IMR-90 (cell line): ENCODE measurements around the gene PCDHA8. TPM values are rescaled to one million over a fixed set of nuclear protein-coding genes. Genes with fewer than 3 reads are reported as not detected.

Experiments used
- ATAC-seq: fragments of 200-7000 bp; cut with Tn5 transposase; 2 replicates; pipeline ENCODE4 v1.9.1; 2020; ENCODE audit warnings: low read depth, mild to moderate bottlenecking, moderate library complexity
- BruUV-seq: library from RNA; stranded (reverse); fragments of 400-500 nt; replicated peaks from 2 replicates; lab custom pipeline; 2021; lab: Mats Ljungman, UMichigan
- CTCF ChIA-PET: fragments of 300-600 bp; formaldehyde crosslinking; extraction: SDS; loops from one replicate; lab custom pipeline; 2021; ENCODE audit warnings: antibody characterized with exemption; lab: Yijun Ruan, JAX
- POLR2A ChIA-PET: fragments of 300-600 bp; sonication (Branson Sonifier 250); formaldehyde crosslinking; loops from one replicate; lab custom pipeline; 2022; ENCODE audit warnings: antibody characterized with exemption; ENCODE audit not compliant: unreplicated experiment; lab: Charles Lee
- DNase-seq: peaks from one replicate; pipeline ENCODE4 v3.0.0; 2013
- H2AFZ ChIP-seq: replicated peaks from 2 replicates; pipeline ENCODE3; 2013; ENCODE audit warnings: low read length, mild to moderate bottlenecking; ENCODE audit not compliant: poor library complexity
- H2AK5ac ChIP-seq: 2 replicates; pipeline ENCODE4 v1.6.1; 2013; ENCODE audit warnings: low read depth, low read length, inconsistent platforms
- H2AK9ac ChIP-seq: replicated peaks from 2 replicates; pipeline ENCODE3; 2013; ENCODE audit warnings: mild to moderate bottlenecking, low read depth, low read length, moderate library complexity; ENCODE audit not compliant: poor library complexity
- H2BK120ac ChIP-seq: 2 replicates; pipeline ENCODE4 v1.6.1; 2013; ENCODE audit warnings: low read depth, low read length, inconsistent platforms
- H2BK15ac ChIP-seq: 3 replicates; pipeline ENCODE4 v1.6.1; 2013; ENCODE audit warnings: low read depth, low read length, inconsistent platforms
- H2BK20ac ChIP-seq: 2 replicates; pipeline ENCODE4 v1.6.1; 2013; ENCODE audit warnings: low read depth, mild to moderate bottlenecking, inconsistent platforms, low read length, moderate library complexity
- H2BK5ac ChIP-seq: 2 replicates; pipeline ENCODE4 v1.6.1; 2013; ENCODE audit warnings: mild to moderate bottlenecking, low read depth, low read length, inconsistent platforms; ENCODE audit not compliant: poor library complexity, severe bottlenecking
- H3K14ac ChIP-seq: replicated peaks from 2 replicates; pipeline ENCODE4 v1.6.1; 2013; ENCODE audit warnings: low read depth, low read length, inconsistent platforms
- H3K18ac ChIP-seq: 2 replicates; pipeline ENCODE4 v1.6.1; 2013; ENCODE audit warnings: low read depth, low read length, control low read depth
- H3K23ac ChIP-seq: 2 replicates; pipeline ENCODE4 v1.6.1; 2013; ENCODE audit warnings: low read depth, low read length, inconsistent platforms
- H3K27ac ChIP-seq: 2 replicates; pipeline ENCODE4 v1.5.1; 2013; ENCODE audit warnings: mild to moderate bottlenecking, control low read depth, low read length; ENCODE audit not compliant: insufficient read depth
- H3K27me3 ChIP-seq: 2 replicates; pipeline ENCODE4 v1.6.1; 2013; ENCODE audit warnings: low read length; ENCODE audit not compliant: control insufficient read depth, insufficient read depth
- H3K36me3 ChIP-seq: 2 replicates; pipeline ENCODE4 v1.6.1; 2013; ENCODE audit warnings: low read length, mixed read lengths; ENCODE audit not compliant: control insufficient read depth, insufficient read depth
- H3K4ac ChIP-seq: 2 replicates; pipeline ENCODE4 v1.6.1; 2013; ENCODE audit warnings: low read depth, low read length, inconsistent platforms
- H3K4me1 ChIP-seq: 2 replicates; pipeline ENCODE4 v1.6.1; 2013; ENCODE audit warnings: low read length, mixed read lengths; ENCODE audit not compliant: control insufficient read depth, insufficient read depth
- H3K4me2 ChIP-seq: 2 replicates; pipeline ENCODE4 v1.6.1; 2013; ENCODE audit warnings: low read depth, mild to moderate bottlenecking, control low read depth, low read length, moderate library complexity
- H3K4me3 ChIP-seq: 2 replicates; pipeline ENCODE4 v1.5.1; 2013; ENCODE audit warnings: low read depth, mild to moderate bottlenecking, control low read depth, low read length, moderate library complexity; ENCODE audit not compliant: insufficient read depth
- H3K56ac ChIP-seq: 2 replicates; pipeline ENCODE4 v1.6.1; 2013; ENCODE audit warnings: low read length, inconsistent platforms; ENCODE audit not compliant: insufficient read depth; ENCODE audit errors: extremely low read depth
- H3K79me1 ChIP-seq, 2 experiments: 2 replicates each; pipeline ENCODE4 v1.6.1; 2013; ENCODE audit warnings: low read length in 2 of 2, inconsistent platforms in 1 of 2, low read depth in 1 of 2
- H3K9ac ChIP-seq: 2 replicates; pipeline ENCODE4 v1.6.1; 2013; ENCODE audit warnings: low read depth, low read length, control low read depth
- H3K9me1 ChIP-seq: 2 replicates; pipeline ENCODE4 v1.6.1; 2013; ENCODE audit warnings: low read length, inconsistent platforms; ENCODE audit not compliant: insufficient read depth
- H3K9me3 ChIP-seq: 2 replicates; pipeline ENCODE4 v1.6.1; 2013; ENCODE audit warnings: low read length; ENCODE audit not compliant: control insufficient read depth, insufficient read depth
- H4K20me1 ChIP-seq: 2 replicates; pipeline ENCODE4 v1.6.1; 2013; ENCODE audit warnings: low read length, inconsistent platforms; ENCODE audit not compliant: insufficient read depth
- H4K5ac ChIP-seq: 2 replicates; pipeline ENCODE4 v1.6.1; 2013; ENCODE audit warnings: mild to moderate bottlenecking, low read depth, low read length, control low read depth
- H4K8ac ChIP-seq, 2 experiments: 2 replicates each; pipeline ENCODE4 v1.6.1; 2013; ENCODE audit warnings: low read depth in 2 of 2, low read length in 2 of 2, control low read depth in 1 of 2, inconsistent platforms in 1 of 2
- H4K91ac ChIP-seq: 2 replicates; pipeline ENCODE4 v1.6.1; 2013; ENCODE audit warnings: low read depth, low read length, inconsistent platforms; ENCODE audit not compliant: insufficient read depth
- BHLHE40 ChIP-seq: fragments of 150-350 bp; IDR thresholded peaks from 2 replicates; pipeline ENCODE4 v1.6.1; 2016; ENCODE audit warnings: mild to moderate bottlenecking, low read depth, low read length
- CEBPB ChIP-seq: IDR thresholded peaks from 2 replicates; pipeline ENCODE4 v1.6.1; 2012; ENCODE audit warnings: low read depth, low read length, improper control_type of control experiment
- CHD1 ChIP-seq: IDR thresholded peaks from 2 replicates; pipeline ENCODE4 v1.6.1; 2012; ENCODE audit warnings: low read depth, low read length, improper control_type of control experiment
- CTCF ChIP-seq: conservative IDR thresholded peaks from 2 replicates; pipeline ENCODE4 v1.5.1; 2012; ENCODE audit warnings: mild to moderate bottlenecking, low read depth, low read length, improper control_type of control experiment
- ELK1 ChIP-seq: fragments of 150-350 bp; IDR thresholded peaks from 2 replicates; pipeline ENCODE4 v1.6.1; 2016; ENCODE audit warnings: low read depth, mild to moderate bottlenecking, low read length, moderate library complexity, borderline replicate concordance
- FOS ChIP-seq: fragments of 150-350 bp; IDR thresholded peaks from 2 replicates; pipeline ENCODE4 v1.6.1; 2016; ENCODE audit warnings: low read depth, low read length
- MAFK ChIP-seq: IDR thresholded peaks from 2 replicates; pipeline ENCODE4 v1.6.1; 2012; ENCODE audit warnings: low read depth, low read length, improper control_type of control experiment
- MAZ ChIP-seq: IDR thresholded peaks from 2 replicates; pipeline ENCODE4 v1.6.1; 2012; ENCODE audit warnings: low read depth, mild to moderate bottlenecking, low read length, improper control_type of control experiment, moderate library complexity, borderline replicate concordance
- MXI1 ChIP-seq: IDR thresholded peaks from 2 replicates; pipeline ENCODE4 v1.6.1; 2012; ENCODE audit warnings: low read depth, mild to moderate bottlenecking, low read length, moderate library complexity, borderline replicate concordance
- NFE2L2 ChIP-seq: fragments of 150-350 bp; IDR thresholded peaks from 2 replicates; pipeline ENCODE4 v1.6.1; 2016; ENCODE audit warnings: low read depth, mild to moderate bottlenecking, low read length
- POLR2A ChIP-seq: IDR thresholded peaks from 2 replicates; pipeline ENCODE4 v1.6.1; 2012; ENCODE audit warnings: mild to moderate bottlenecking, low read depth, low read length
- RAD21 ChIP-seq: IDR thresholded peaks from 2 replicates; pipeline ENCODE4 v1.6.1; 2012; ENCODE audit warnings: low read length, improper control_type of control experiment
- RFX5 ChIP-seq: IDR thresholded peaks from 2 replicates; pipeline ENCODE4 v1.8.0; 2012; ENCODE audit warnings: low read depth, mild to moderate bottlenecking, low read length, moderate library complexity
- SMC3 ChIP-seq: fragments of 150-350 bp; IDR thresholded peaks from 2 replicates; pipeline ENCODE4 v1.6.1; 2016; ENCODE audit warnings: low read depth, mild to moderate bottlenecking, antibody characterized with exemption, low read length, moderate library complexity
- WGBS, 2 experiments: methylation state at CpG; one replicate each; pipeline versions ENCODE4 v1.1.5 to v1.1.7; 2013; ENCODE audit warnings: missing lambda C conversion rate in 2 of 2; ENCODE audit not compliant: insufficient read length in 1 of 2; ENCODE audit errors: extremely low coverage in 2 of 2; 5-methylcytosine and 5-hydroxymethylcytosine counted together
- dilution Hi-C: fragments of 300-500 bp; cut with HindIII; formaldehyde crosslinking; loops from one replicate; pipeline ENCODE4 v1.14.3; 2018; ENCODE audit warnings: low sequenced_read_pairs; ENCODE audit not compliant: unreplicated experiment
- in situ Hi-C: fragments of 300-500 bp; cut with MboI; formaldehyde crosslinking; loops from 3 replicates; pipeline ENCODE4 v1.14.3; 2019; ENCODE audit warnings: low sequenced_read_pairs, inconsistent platforms, mixed read lengths
- intact Hi-C: fragments of 100-400 bp; cut with micrococcal nuclease; formaldehyde crosslinking; loops from 2 replicates; pipeline ENCODE4 v1.10.0; 2022
- polyA plus RNA-seq, 3 experiments: library from polyadenylated mRNA; depleted of rRNA; stranded (reverse); fragments of >200 nt; gene quantifications; 2 replicates each; pipeline ENCODE4 v1.2.3, GENCODE V29; 2012; ENCODE audit warnings: low replicate concordance in 1 of 3
- total RNA-seq: library from RNA; depleted of rRNA; stranded (reverse); fragments of >200 nt; gene quantifications from 2 replicates; pipeline ENCODE4 v1.2.3, GENCODE V29; 2012
- TF ChIP-seq, protein P1 (sequence below): fragments of 150-350 bp; IDR thresholded peaks from 2 replicates; pipeline ENCODE4 v1.6.1; 2017; ENCODE audit warnings: mild to moderate bottlenecking, antibody characterized with exemption, low read length, low read depth

Gene PCDHA8
- total and polyA plus RNA-seq, 2 of the 4 experiments (the other 2 are of a cell fraction): under 0.01 to 0.02 TPM

- H3K9me1 ChIP-seq: no peaks in the 10 kb centered on the region
- no peak within 1 kb of the TSS for H2AFZ ChIP-seq
- H3K36me3 ChIP-seq: no peaks in the 10 kb centered on the region
- dilution Hi-C loops (no loop called here), in situ Hi-C loops (no loop called here), intact Hi-C loops (no loop called here)
- no peak within 1 kb of the TSS for H3K4me3 ChIP-seq
- no peaks in the 10 kb centered on the region for H3K79me1 ChIP-seq
- no peak within 1 kb of the TSS for H2AK5ac ChIP-seq
- no peak within 1 kb of the TSS for H4K5ac ChIP-seq
- no peak within 1 kb of the TSS for H2BK5ac ChIP-seq
- H3K27ac ChIP-seq: no peak within 1 kb of the TSS
- peaks cover 18% of the 10 kb centered on the region for H3K9me3 ChIP-seq
- no peak within 1 kb of the TSS for H3K4me2 ChIP-seq
- no peak within 1 kb of the TSS for H2AK9ac ChIP-seq
- H3K56ac ChIP-seq: no peak within 1 kb of the TSS
- H4K20me1 ChIP-seq: no peaks in the 10 kb centered on the region
- H2BK20ac ChIP-seq: no peak within 1 kb of the TSS
- no peak for ATAC-seq
- no peak within 1 kb of the TSS for H3K18ac ChIP-seq
- no peak within 1 kb of the TSS for H3K14ac ChIP-seq
- no peak within 1 kb of the TSS for H3K9ac ChIP-seq
- no peak within 1 kb of the TSS for H2BK120ac ChIP-seq
- H4K91ac ChIP-seq: no peak within 1 kb of the TSS
- H2BK15ac ChIP-seq: no peak within 1 kb of the TSS
- H4K8ac ChIP-seq: no peak within 1 kb of the TSS
- H3K23ac ChIP-seq: no peak within 1 kb of the TSS
- no peaks in the 10 kb centered on the region for H3K4me1 ChIP-seq
- POLR2A ChIA-PET: no interaction called here
- no peak within 1 kb of the TSS for H3K4ac ChIP-seq
- 10% methylated on average over 15 of the region's 41 CpGs; no CpG with 5 or more reads in 1 of the 2 experiments for WGBS, 2 experiments
- no TSS peak for BruUV-seq
- no peaks in the 10 kb centered on the region for H3K27me3 ChIP-seq
- CTCF ChIA-PET: no interaction called here
- no peak for DNase-seq
- TF ChIP-seq MAZ (no peak), RAD21 (no peak), RFX5 (no peak), BHLHE40 (no peak), CTCF (no peak), CHD1 (no peak), FOS (no peak), ELK1 (no peak), NFE2L2 (no peak), POLR2A (no peak), SMC3 (no peak), CEBPB (no peak), MXI1 (no peak), MAFK (no peak)
- TF ChIP-seq, protein P1, sequence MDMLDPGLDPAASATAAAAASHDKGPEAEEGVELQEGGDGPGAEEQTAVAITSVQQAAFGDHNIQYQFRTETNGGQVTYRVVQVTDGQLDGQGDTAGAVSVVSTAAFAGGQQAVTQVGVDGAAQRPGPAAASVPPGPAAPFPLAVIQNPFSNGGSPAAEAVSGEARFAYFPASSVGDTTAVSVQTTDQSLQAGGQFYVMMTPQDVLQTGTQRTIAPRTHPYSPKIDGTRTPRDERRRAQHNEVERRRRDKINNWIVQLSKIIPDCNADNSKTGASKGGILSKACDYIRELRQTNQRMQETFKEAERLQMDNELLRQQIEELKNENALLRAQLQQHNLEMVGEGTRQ: no peak
These were observed 28.0 kb downstream of the PCDHA8 start, which contains the start of gene PCDHA11 for GRCh38 chr5:140868721-140869554. Gene PCDHA11 (plus strand): TSS chr5:140868957. CDS start chr5:140869104, 147 bp downstream.
